ENCODE data around the gene ICA1L. TPM values are rescaled to one million over a fixed set of nuclear protein-coding genes. Genes with fewer than 3 reads are reported as not detected.

Gene ICA1L
- polyA plus RNA-seq, 1 of the 3 experiments (the other 2 are of a cell fraction): 3.7 TPM

GRCh38 chr2:202844656-202845055 is 26.9 kb downstream of the ICA1L start:
- ChIA-PET CTCF (interaction anchor here (0.9 to 1.4 kb wide), 3 partner anchors 13 to 971 kb away, joined by 3 read pairs; no protein-coding TSS in a partner anchor), POLR2A (no interaction called here)
- 0 out of 2 replicates have a peak, but pooled peaks cover 6% of the 10 kb centered on the region for H3K9me3 ChIP-seq
- H3K27me3 ChIP-seq (ENCODE audit: insufficient read depth): no peaks in the 10 kb centered on the region
- no peak overlapping the region for H2AFZ ChIP-seq (ENCODE audit: low read depth)
- H3K4me1 ChIP-seq (ENCODE audit: control insufficient read depth in 1 of 2, insufficient read depth in 2 of 2, low read depth in 1 of 2, low read length in 1 of 2): peaks cover 0 to 5% of the 10 kb centered on the region in 2 experiments; a peak in 2 of 4 replicates
- no peaks in the 10 kb centered on the region for H3K79me2 ChIP-seq (ENCODE audit: insufficient read depth)
- H3K36me3 ChIP-seq (replicated peaks in 1 of 2; ENCODE audit: control insufficient read depth in 1 of 2, insufficient read depth in 2 of 2, low read length in 1 of 2): no peaks in the 10 kb centered on the region
- no peak overlapping the region for H3K27ac ChIP-seq (ENCODE audit: low read depth in 2 of 2, low read length in 1 of 2)
- no peaks in the 10 kb centered on the region for H4K20me1 ChIP-seq (ENCODE audit: insufficient read depth)
- H3F3A ChIP-seq (replicated peaks; ENCODE audit: insufficient read depth): no peaks in the 10 kb centered on the region
- no peak overlapping the region for H3K9ac ChIP-seq
- no peaks in the 10 kb centered on the region for H3K9me2 ChIP-seq
- H3K4me3 ChIP-seq (ENCODE audit: low read depth in 2 of 2, low read length in 1 of 2): no peak overlapping the region
- no peak for DNase-seq
- H3K4me2 ChIP-seq: no peak overlapping the region
- 74% methylated on average over 2 of the region's 2 CpGs for WGBS (ENCODE audit: low lambda C conversion rate)
- TF ChIP-seq CTCF (IDR thresholded peaks at IDR 0.05) (no peak), YY1 (IDR thresholded peaks at IDR 0.05; ENCODE audit: low read depth) (no peak), JUND (IDR thresholded peaks at IDR 0.05) (no peak), SMC3 (IDR thresholded peaks at IDR 0.05; ENCODE audit: low read depth, low read length) (no peak), EZH2phosphoT487 (IDR thresholded peaks at IDR 0.05; ENCODE audit: borderline replicate concordance, low read depth) (no peak), TEAD4 (IDR thresholded peaks at IDR 0.05; ENCODE audit: borderline replicate concordance, insufficient read depth) (no peak), FOXM1 (IDR thresholded peaks at IDR 0.05; ENCODE audit: low read depth) (no peak), GATA2 (CRISPR knock-in tag; IDR thresholded peaks at IDR 0.05) (no peak), FOSL2 (IDR thresholded peaks at IDR 0.05; ENCODE audit: borderline replicate concordance, low read depth) (no peak), TCF12 (IDR thresholded peaks at IDR 0.05) (no peak), NFIC (IDR thresholded peaks at IDR 0.05; ENCODE audit: borderline replicate concordance) (no peak), USF1 (IDR thresholded peaks at IDR 0.05; ENCODE audit: borderline replicate concordance, low read depth) (no peak), RFX5 (IDR thresholded peaks at IDR 0.05; ENCODE audit: low read length) (no peak)
- TF ChIP-seq, protein P1, sequence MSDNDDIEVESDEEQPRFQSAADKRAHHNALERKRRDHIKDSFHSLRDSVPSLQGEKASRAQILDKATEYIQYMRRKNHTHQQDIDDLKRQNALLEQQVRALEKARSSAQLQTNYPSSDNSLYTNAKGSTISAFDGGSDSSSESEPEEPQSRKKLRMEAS (IDR thresholded peaks at IDR 0.05; ENCODE audit: low read depth): no peak
- TF ChIP-seq, protein P2, sequence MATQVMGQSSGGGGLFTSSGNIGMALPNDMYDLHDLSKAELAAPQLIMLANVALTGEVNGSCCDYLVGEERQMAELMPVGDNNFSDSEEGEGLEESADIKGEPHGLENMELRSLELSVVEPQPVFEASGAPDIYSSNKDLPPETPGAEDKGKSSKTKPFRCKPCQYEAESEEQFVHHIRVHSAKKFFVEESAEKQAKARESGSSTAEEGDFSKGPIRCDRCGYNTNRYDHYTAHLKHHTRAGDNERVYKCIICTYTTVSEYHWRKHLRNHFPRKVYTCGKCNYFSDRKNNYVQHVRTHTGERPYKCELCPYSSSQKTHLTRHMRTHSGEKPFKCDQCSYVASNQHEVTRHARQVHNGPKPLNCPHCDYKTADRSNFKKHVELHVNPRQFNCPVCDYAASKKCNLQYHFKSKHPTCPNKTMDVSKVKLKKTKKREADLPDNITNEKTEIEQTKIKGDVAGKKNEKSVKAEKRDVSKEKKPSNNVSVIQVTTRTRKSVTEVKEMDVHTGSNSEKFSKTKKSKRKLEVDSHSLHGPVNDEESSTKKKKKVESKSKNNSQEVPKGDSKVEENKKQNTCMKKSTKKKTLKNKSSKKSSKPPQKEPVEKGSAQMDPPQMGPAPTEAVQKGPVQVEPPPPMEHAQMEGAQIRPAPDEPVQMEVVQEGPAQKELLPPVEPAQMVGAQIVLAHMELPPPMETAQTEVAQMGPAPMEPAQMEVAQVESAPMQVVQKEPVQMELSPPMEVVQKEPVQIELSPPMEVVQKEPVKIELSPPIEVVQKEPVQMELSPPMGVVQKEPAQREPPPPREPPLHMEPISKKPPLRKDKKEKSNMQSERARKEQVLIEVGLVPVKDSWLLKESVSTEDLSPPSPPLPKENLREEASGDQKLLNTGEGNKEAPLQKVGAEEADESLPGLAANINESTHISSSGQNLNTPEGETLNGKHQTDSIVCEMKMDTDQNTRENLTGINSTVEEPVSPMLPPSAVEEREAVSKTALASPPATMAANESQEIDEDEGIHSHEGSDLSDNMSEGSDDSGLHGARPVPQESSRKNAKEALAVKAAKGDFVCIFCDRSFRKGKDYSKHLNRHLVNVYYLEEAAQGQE (IDR thresholded peaks at IDR 0.05; ENCODE audit: low read depth, low read length): no peak
